ENCODE data around the gene EPHX1.
A peak's percentile ranks its signal among the peaks of the same experiment; 100 is the strongest.

GRCh38 chr1:225762002-225762441 is 47.9 kb upstream of the EPHX1 start:
- no peak for TF ChIP-seq POLR2A (IDR thresholded peaks at IDR 0.05; ENCODE audit: low read length)
- no peak for TF ChIP-seq JUN (IDR thresholded peaks at IDR 0.05)
- no peak for TF ChIP-seq CTCF (IDR thresholded peaks at IDR 0.05)
- no peak for TF ChIP-seq BHLHE40 (IDR thresholded peaks at IDR 0.05; ENCODE audit: low read depth, low read length)
- TF ChIP-seq EP300 (IDR thresholded peaks at IDR 0.05) = no peak
- no peak for TF ChIP-seq HOXA7 (CRISPR knock-in tag; IDR thresholded peaks at IDR 0.05)
- 0 out of 2 replicates have a peak, but pooled peaks have one; percentile 18 for TF ChIP-seq MAX (IDR thresholded peaks at IDR 0.05)

Data from A549 (cell line).